H1 (cell line): ENCODE measurements around the gene MEP1A. TPM values are rescaled to one million over a fixed set of nuclear protein-coding genes. Genes with fewer than 3 reads are reported as not detected.

Experiments used
- CTCF ChIA-PET: fragments of 300-600 bp; sonication (Branson Sonifier 250); formaldehyde crosslinking; loops from one replicate; lab custom pipeline; 2021; ENCODE audit not compliant: partially characterized antibody; lab: Charles Lee
- POLR2A ChIA-PET: fragments of 300-600 bp; sonication (Branson Sonifier 250); formaldehyde crosslinking; loops from one replicate; lab custom pipeline; 2021; ENCODE audit warnings: inconsistent platforms; ENCODE audit not compliant: partially characterized antibody; lab: Charles Lee
- DNase-seq, 2 experiments: peaks; one replicate each; pipeline versions ENCODE4 v3.0.0 to v3.0.0-alpha.2; 2010 to 2022; ENCODE audit warnings: low spot score in 2 of 2, low read depth in 1 of 2, mixed read lengths in 1 of 2
- FAIRE-seq: peaks from 2 replicates; lab custom pipeline; 2011; peaks lifted over from hg19 to GRCh38; lab: Jason Lieb, UNC
- H2AFZ ChIP-seq: 2 replicates; pipeline ENCODE4 v1.8.1; 2012; ENCODE audit warnings: low read length, inconsistent platforms
- H2AK5ac ChIP-seq: 2 replicates; pipeline ENCODE4 v1.6.1; 2013; ENCODE audit warnings: low read depth, low read length
- H2BK120ac ChIP-seq: replicated peaks from 2 replicates; pipeline ENCODE3; 2013; ENCODE audit warnings: low read depth, low read length, inconsistent platforms
- H2BK12ac ChIP-seq: 2 replicates; pipeline ENCODE4 v1.6.1; 2013; ENCODE audit warnings: low read depth, low read length
- H2BK15ac ChIP-seq: 2 replicates; pipeline ENCODE4 v1.6.1; 2013; ENCODE audit warnings: low read length
- H2BK20ac ChIP-seq: 2 replicates; pipeline ENCODE4 v1.6.1; 2013; ENCODE audit warnings: low read length
- H2BK5ac ChIP-seq: 2 replicates; pipeline ENCODE4 v1.6.1; 2013; ENCODE audit warnings: low read depth, low read length
- H3K14ac ChIP-seq: 2 replicates; pipeline ENCODE4 v1.6.1; 2013; ENCODE audit warnings: inconsistent platforms; ENCODE audit not compliant: insufficient read length
- H3K18ac ChIP-seq: 2 replicates; pipeline ENCODE4 v1.6.1; 2013; ENCODE audit warnings: low read length; ENCODE audit errors: extremely low read depth
- H3K23ac ChIP-seq: 2 replicates; pipeline ENCODE4 v1.6.1; 2013; ENCODE audit warnings: inconsistent platforms; ENCODE audit not compliant: insufficient read length
- H3K23me2 ChIP-seq: 2 replicates; pipeline ENCODE4 v1.6.1; 2013; ENCODE audit warnings: low read depth, low read length
- H3K27ac ChIP-seq: 2 replicates; pipeline ENCODE4 v1.6.1; 2011; ENCODE audit warnings: low read depth, low read length, inconsistent platforms
- H3K27me3 ChIP-seq, 4 experiments: replicated peaks in 1 of 4; 1 replicate in 1 of 4; 2 replicates in 3 of 4; pipeline versions ENCODE4 v1.6.1 to v1.8.1; 2011 to 2013; ENCODE audit warnings: low read length in 3 of 4, mild to moderate bottlenecking in 3 of 4, inconsistent platforms in 2 of 4, mixed read lengths in 2 of 4, moderate library complexity in 1 of 4; ENCODE audit not compliant: control insufficient read depth in 3 of 4, insufficient read depth in 3 of 4; ENCODE audit errors: extremely low read depth in 1 of 4
- H3K36me3 ChIP-seq, 4 experiments: 2 replicates each; pipeline versions ENCODE4 v1.6.1 to v1.8.1; 2011 to 2013; ENCODE audit warnings: mild to moderate bottlenecking in 4 of 4, low read length in 3 of 4, moderate library complexity in 2 of 4, control low read depth in 1 of 4, inconsistent platforms in 1 of 4; ENCODE audit not compliant: insufficient read depth in 4 of 4, control insufficient read depth in 2 of 4
- H3K4ac ChIP-seq: replicated peaks from 2 replicates; pipeline ENCODE3; 2013; ENCODE audit warnings: low read length, low read depth, mixed read lengths, inconsistent platforms; ENCODE audit not compliant: insufficient read length
- H3K4me1 ChIP-seq, 4 experiments: replicated peaks in 1 of 4; 1 replicate in 1 of 4; 2 replicates in 3 of 4; pipeline versions ENCODE4 v1.6.1 to v1.8.1; 2011 to 2013; ENCODE audit warnings: low read length in 3 of 4, inconsistent platforms in 2 of 4, mixed read lengths in 1 of 4; ENCODE audit not compliant: insufficient read depth in 4 of 4, control insufficient read depth in 3 of 4
- H3K4me2 ChIP-seq, 2 experiments: 2 replicates each; pipeline versions ENCODE4 v1.6.1 to v1.8.1; 2011 to 2013; ENCODE audit warnings: low read depth in 2 of 2, low read length in 2 of 2, control low read depth in 1 of 2, inconsistent platforms in 1 of 2, mild to moderate bottlenecking in 1 of 2; ENCODE audit not compliant: insufficient read depth in 1 of 2
- H3K4me3 ChIP-seq, 4 experiments: fragments of 200-600, 300-600 bp in 1 of 4; sonication (generic), shearing (Covaris generic), sonication (Bioruptor Twin) in 1 of 4; 2 replicates each; pipeline versions ENCODE4 v1.5.1 to v1.8.1; 2011 to 2016; ENCODE audit warnings: low read length in 4 of 4, low read depth in 3 of 4, control low read depth in 2 of 4, inconsistent platforms in 2 of 4, mild to moderate bottlenecking in 2 of 4, mixed read lengths in 1 of 4, moderate library complexity in 1 of 4; ENCODE audit not compliant: insufficient read depth in 2 of 4; ENCODE audit errors: extremely low read depth in 1 of 4
- H3K56ac ChIP-seq: replicated peaks from 2 replicates; pipeline ENCODE3; 2013; ENCODE audit warnings: low read depth, mild to moderate bottlenecking, mixed read lengths, low read length, inconsistent platforms; ENCODE audit not compliant: insufficient read length
- H3K79me1 ChIP-seq: 2 replicates; pipeline ENCODE4 v1.6.1; 2013; ENCODE audit warnings: low read depth, low read length, control low read depth
- H3K79me2 ChIP-seq, 2 experiments: 2 replicates each; pipeline versions ENCODE4 v1.6.1 to v1.8.1; 2012 to 2013; ENCODE audit warnings: low read length in 2 of 2, mild to moderate bottlenecking in 2 of 2, inconsistent platforms in 1 of 2; ENCODE audit not compliant: insufficient read depth in 2 of 2, control insufficient read depth in 1 of 2
- H3K9ac ChIP-seq, 4 experiments: replicated peaks in 1 of 4; 1 replicate in 1 of 4; 2 replicates in 3 of 4; pipeline versions ENCODE4 v1.6.1 to v1.8.1; 2011 to 2013; ENCODE audit warnings: low read depth in 3 of 4, low read length in 3 of 4, control low read depth in 2 of 4, mild to moderate bottlenecking in 2 of 4, moderate library complexity in 2 of 4, inconsistent platforms in 1 of 4; ENCODE audit errors: extremely low read depth in 1 of 4
- H3K9me3 ChIP-seq, 2 experiments: 2 replicates each; pipeline versions ENCODE4 v1.6.1 to v1.8.1; 2012 to 2013; ENCODE audit warnings: mild to moderate bottlenecking in 2 of 2, moderate library complexity in 2 of 2, control low read depth in 1 of 2, inconsistent platforms in 1 of 2, low read depth in 1 of 2, low read length in 1 of 2, mixed read lengths in 1 of 2; ENCODE audit not compliant: insufficient read depth in 2 of 2
- H4K20me1 ChIP-seq, 2 experiments: replicated peaks in 1 of 2; 2 replicates each; pipeline versions ENCODE3 to v1.8.1; 2011 to 2013; ENCODE audit warnings: inconsistent platforms in 2 of 2, low read length in 2 of 2, mild to moderate bottlenecking in 1 of 2; ENCODE audit not compliant: insufficient read depth in 2 of 2, control insufficient read depth in 1 of 2
- H4K5ac ChIP-seq: 2 replicates; pipeline ENCODE4 v1.6.1; 2013; ENCODE audit warnings: low read length, low read depth, mixed read lengths, inconsistent platforms; ENCODE audit not compliant: insufficient read length
- H4K8ac ChIP-seq: 2 replicates; pipeline ENCODE4 v1.8.0; 2013; ENCODE audit warnings: mild to moderate bottlenecking, moderate library complexity, low read length, inconsistent platforms; ENCODE audit not compliant: insufficient read depth; ENCODE audit errors: extremely low read depth
- H4K91ac ChIP-seq: replicated peaks from 2 replicates; pipeline ENCODE3; 2013; ENCODE audit warnings: low read length, mixed read lengths, inconsistent platforms; ENCODE audit not compliant: insufficient read length
- BCL11A ChIP-seq, 2 experiments: IDR thresholded peaks; one replicate each; pipeline ENCODE4 v1.6.1; 2011; ENCODE audit warnings: low read depth in 2 of 2, low read length in 2 of 2, mild to moderate bottlenecking in 2 of 2
- EZH2 ChIP-seq: fragments of 200-600 bp; sonication (generic); IDR thresholded peaks from 2 replicates; pipeline ENCODE4 v1.7.1; 2012; ENCODE audit warnings: low read depth, mild to moderate bottlenecking, moderate library complexity, low read length, inconsistent platforms; ENCODE audit not compliant: severe bottlenecking
- JUN ChIP-seq: IDR thresholded peaks from 2 replicates; pipeline ENCODE4 v1.6.1; 2011; ENCODE audit warnings: low read depth, mild to moderate bottlenecking, improper control_type of control experiment, low read length
- PHF8 ChIP-seq: fragments of 200-600 bp; sonication (generic); conservative IDR thresholded peaks from 2 replicates; pipeline ENCODE4 v1.7.1; 2012; ENCODE audit warnings: low read depth, mild to moderate bottlenecking, inconsistent platforms, low read length, moderate library complexity
- POU5F1 ChIP-seq: IDR thresholded peaks from 2 replicates; pipeline ENCODE4 v1.6.1; 2011; ENCODE audit warnings: low read depth, mild to moderate bottlenecking, low read length, moderate library complexity
- RBBP5 ChIP-seq: IDR thresholded peaks from 2 replicates; pipeline ENCODE4 v1.7.1; 2012; ENCODE audit warnings: low read depth, mild to moderate bottlenecking, inconsistent platforms, low read length, moderate library complexity, borderline replicate concordance
- RFX5 ChIP-seq: IDR thresholded peaks from 2 replicates; pipeline ENCODE4 v1.6.1; 2011; ENCODE audit warnings: low read depth, low read length, improper control_type of control experiment, borderline replicate concordance
- TAF1 ChIP-seq: IDR thresholded peaks from 2 replicates; pipeline ENCODE4 v1.6.1; 2011; ENCODE audit warnings: mild to moderate bottlenecking, low read depth, low read length
- TBP ChIP-seq: IDR thresholded peaks from 2 replicates; pipeline ENCODE4 v1.6.1; 2011; ENCODE audit warnings: low read depth, low read length, improper control_type of control experiment
- WGBS, 2 experiments: shearing (Covaris generic) in 1 of 2; methylation state at CpG; one replicate each; pipeline versions ENCODE4 v1.1.6 to v1.1.7; 2013 to 2015; ENCODE audit warnings: low lambda C conversion rate in 2 of 2, mixed read lengths in 2 of 2, inconsistent platforms in 1 of 2, low coverage in 1 of 2, missing lambda C conversion rate in 1 of 2; ENCODE audit not compliant: insufficient replicate concordance in 2 of 2, insufficient coverage in 1 of 2, insufficient read length in 1 of 2; ENCODE audit errors: extremely low coverage in 1 of 2, missing lambda C conversion rate in 1 of 2; 5-methylcytosine and 5-hydroxymethylcytosine counted together
- polyA plus RNA-seq, 7 experiments: library from polyadenylated mRNA; depleted of rRNA in 3 of 7; stranded (reverse) in 5 of 7; unstranded in 2 of 7; fragments of >200 nt in 5 of 7; fragments of 200-250 nt in 2 of 7; gene quantifications; 1 replicate in 5 of 7; 2 replicates in 1 of 7; 4 replicates in 1 of 7; pipeline versions ENCODE4 v1.2.1 to v1.2.3, GENCODE V29; 2011 to 2013; ENCODE audit warnings: missing spikeins in 2 of 7, mixed read lengths in 2 of 7
- total RNA-seq: library from RNA; stranded (reverse); fragmentation: NEBNext Ultra II Directional; extraction: Animal tissue kit (Norgen Biotek cat#: 25700); gene quantifications from 2 replicates; pipeline ENCODE4 v1.2.1, GENCODE V29; 2021
- TF ChIP-seq, protein P1 (sequence below): IDR thresholded peaks from 2 replicates; pipeline ENCODE4 v1.6.1; 2012; ENCODE audit warnings: inconsistent platforms
- TF ChIP-seq, protein P2 (sequence below): IDR thresholded peaks from 2 replicates; pipeline ENCODE4 v1.6.1; 2011; ENCODE audit warnings: low read length, improper control_type of control experiment

MEP1A gene
- total and polyA plus RNA-seq, 2 of the 8 experiments (the other 6 are each of a cell fraction or from before 2014, with no cell fraction given) = 0.03 TPM; not detected in 1

DNA sequence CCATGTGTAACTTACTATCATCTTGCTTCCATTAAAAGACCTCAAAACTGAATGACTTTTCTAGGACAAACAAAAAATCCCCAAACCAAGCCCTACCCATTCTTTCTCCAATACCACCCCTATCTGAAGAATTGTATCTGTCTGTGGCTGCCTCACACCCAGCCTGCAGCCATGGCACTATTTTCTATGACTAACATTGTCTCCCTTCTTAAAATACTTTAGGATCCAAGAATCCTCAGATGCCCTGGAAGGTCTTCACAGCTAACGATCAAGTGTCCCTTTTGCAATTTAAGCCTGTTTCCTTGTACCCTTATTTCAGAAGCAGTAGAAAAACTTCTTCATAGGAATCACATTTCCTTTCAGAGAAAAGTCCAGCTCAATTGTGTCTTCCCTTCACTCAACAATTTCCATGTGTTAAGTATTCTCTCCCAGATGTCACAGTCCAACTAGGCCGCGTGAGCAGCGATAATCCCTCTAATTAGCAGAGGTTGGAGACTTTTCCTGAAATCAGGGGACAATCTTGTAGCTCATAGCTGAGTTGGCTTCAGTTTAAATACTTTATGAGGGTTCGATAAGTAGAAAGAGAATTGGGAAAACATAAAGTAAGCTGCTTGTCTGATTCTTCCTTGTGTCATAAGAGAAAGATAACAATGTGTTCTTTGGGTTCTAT lies 5.2 kb upstream of the MEP1A start:
- no peak overlapping the region for H2AFZ ChIP-seq
- FAIRE-seq = no peak
- H3K79me1 ChIP-seq = no peaks in the 10 kb centered on the region
- H3K56ac ChIP-seq = no peak overlapping the region
- H3K23me2 ChIP-seq = no peaks in the 10 kb centered on the region
- CTCF ChIA-PET = interaction anchor here (1.2 to 1.8 kb wide), 2 partner anchors 110 to 202 kb away, joined by 3 to 6 read pairs; no protein-coding TSS in a partner anchor
- no peak overlapping the region for H2BK15ac ChIP-seq
- no peak overlapping the region for H2BK20ac ChIP-seq
- POLR2A ChIA-PET = no interaction called here
- H3K14ac ChIP-seq = no peak overlapping the region
- H4K91ac ChIP-seq = no peak overlapping the region
- H3K79me2 ChIP-seq = no peaks in the 10 kb centered on the region
- no peak overlapping the region for H3K18ac ChIP-seq
- H3K23ac ChIP-seq = no peak overlapping the region
- H3K4me1 ChIP-seq = no peaks in the 10 kb centered on the region
- H3K27me3 ChIP-seq = no peaks in the 10 kb centered on the region
- H3K4me3 ChIP-seq = no peak overlapping the region
- H3K4ac ChIP-seq = no peak overlapping the region
- no peak overlapping the region for H2BK120ac ChIP-seq
- no peak overlapping the region for H3K27ac ChIP-seq
- H3K4me2 ChIP-seq = no peak overlapping the region
- no peak overlapping the region for H3K9ac ChIP-seq
- WGBS, 2 experiments = 93% methylated on average over 5 of the region's 5 CpGs; no CpG with 5 or more reads in 1 of the 2 experiments
- H2BK5ac ChIP-seq = no peak overlapping the region
- H2AK5ac ChIP-seq = no peak overlapping the region
- H3K36me3 ChIP-seq = no peaks in the 10 kb centered on the region
- no peak overlapping the region for H4K8ac ChIP-seq
- H4K20me1 ChIP-seq = no peaks in the 10 kb centered on the region
- no peaks in the 10 kb centered on the region for H3K9me3 ChIP-seq
- H4K5ac ChIP-seq = no peak overlapping the region
- no peak overlapping the region for H2BK12ac ChIP-seq
- DNase-seq = no peak
- TF ChIP-seq TAF1 (no peak), EZH2 (no peak), BCL11A (IDR thresholded peaks at IDR 0.05; ENCODE audit: low read depth in 2 of 2, low read length in 2 of 2) (no peak), TBP (no peak), POU5F1 (no peak), RBBP5 (no peak), PHF8 (no peak), RFX5 (no peak), JUN (no peak)
- TF ChIP-seq, protein P1, sequence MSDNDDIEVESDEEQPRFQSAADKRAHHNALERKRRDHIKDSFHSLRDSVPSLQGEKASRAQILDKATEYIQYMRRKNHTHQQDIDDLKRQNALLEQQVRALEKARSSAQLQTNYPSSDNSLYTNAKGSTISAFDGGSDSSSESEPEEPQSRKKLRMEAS = no peak
- TF ChIP-seq, protein P2, sequence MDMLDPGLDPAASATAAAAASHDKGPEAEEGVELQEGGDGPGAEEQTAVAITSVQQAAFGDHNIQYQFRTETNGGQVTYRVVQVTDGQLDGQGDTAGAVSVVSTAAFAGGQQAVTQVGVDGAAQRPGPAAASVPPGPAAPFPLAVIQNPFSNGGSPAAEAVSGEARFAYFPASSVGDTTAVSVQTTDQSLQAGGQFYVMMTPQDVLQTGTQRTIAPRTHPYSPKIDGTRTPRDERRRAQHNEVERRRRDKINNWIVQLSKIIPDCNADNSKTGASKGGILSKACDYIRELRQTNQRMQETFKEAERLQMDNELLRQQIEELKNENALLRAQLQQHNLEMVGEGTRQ = no peak
